SU-DHL-6 (cell line): ENCODE results near the gene KDM5B.

Experiments used
- EZH2phosphoT487 ChIP-seq: fragments of 200-600 bp; sonication (generic), shearing (Covaris generic); conservative IDR thresholded peaks from 2 replicates; pipeline ENCODE4 v1.6.1; 2018; ENCODE audit warnings: mild to moderate bottlenecking, antibody characterized with exemption, low read length, moderate library complexity, mixed read lengths
- TF ChIP-seq, protein P1 (sequence below): fragments of 200-600 bp; sonication (generic); IDR thresholded peaks from one replicate; pipeline ENCODE4 v1.5.1; 2017; ENCODE audit warnings: antibody characterized with exemption, mild to moderate bottlenecking, low read length, moderate library complexity; ENCODE audit not compliant: insufficient read depth, poor library complexity, severe bottlenecking

DNA sequence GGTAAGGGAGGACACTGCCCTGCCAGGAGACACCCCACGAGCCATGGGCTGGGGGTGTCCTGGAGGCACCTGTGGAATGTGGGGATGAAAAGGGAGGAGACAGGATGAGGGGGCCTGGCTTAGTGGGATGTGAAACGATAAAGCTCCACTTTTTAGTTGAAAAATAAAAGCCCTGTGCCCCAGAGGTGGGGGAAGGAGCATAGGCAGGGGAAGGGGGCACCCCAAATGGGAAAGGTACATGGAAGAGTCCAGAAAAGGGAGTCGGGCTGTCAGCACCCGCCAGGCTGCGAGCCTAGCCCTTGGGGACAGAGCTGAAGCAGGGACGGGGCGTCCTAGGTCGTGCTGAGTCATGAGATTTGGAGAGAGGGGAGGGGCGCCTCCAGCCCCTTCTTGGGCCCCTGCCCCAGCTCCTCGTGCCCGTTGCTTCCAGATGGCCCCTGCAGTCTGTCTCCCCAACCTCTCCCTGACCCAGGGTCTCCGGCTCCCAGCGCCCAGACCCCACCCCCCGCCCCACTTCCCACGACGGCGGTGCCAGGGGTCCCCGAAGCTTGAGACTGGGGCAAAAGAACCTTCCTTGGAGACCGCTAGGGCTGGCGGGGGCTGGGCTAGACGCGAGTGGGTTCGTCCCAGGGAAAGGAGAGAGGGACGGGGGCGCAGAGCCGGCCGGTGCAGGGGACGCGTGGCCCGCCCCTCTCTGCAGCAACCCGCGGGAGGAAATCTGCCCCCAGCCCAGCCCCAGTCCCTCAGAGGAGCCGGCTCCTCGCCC is 98.8 kb downstream of the KDM5B start:
- TF ChIP-seq, protein P1, sequence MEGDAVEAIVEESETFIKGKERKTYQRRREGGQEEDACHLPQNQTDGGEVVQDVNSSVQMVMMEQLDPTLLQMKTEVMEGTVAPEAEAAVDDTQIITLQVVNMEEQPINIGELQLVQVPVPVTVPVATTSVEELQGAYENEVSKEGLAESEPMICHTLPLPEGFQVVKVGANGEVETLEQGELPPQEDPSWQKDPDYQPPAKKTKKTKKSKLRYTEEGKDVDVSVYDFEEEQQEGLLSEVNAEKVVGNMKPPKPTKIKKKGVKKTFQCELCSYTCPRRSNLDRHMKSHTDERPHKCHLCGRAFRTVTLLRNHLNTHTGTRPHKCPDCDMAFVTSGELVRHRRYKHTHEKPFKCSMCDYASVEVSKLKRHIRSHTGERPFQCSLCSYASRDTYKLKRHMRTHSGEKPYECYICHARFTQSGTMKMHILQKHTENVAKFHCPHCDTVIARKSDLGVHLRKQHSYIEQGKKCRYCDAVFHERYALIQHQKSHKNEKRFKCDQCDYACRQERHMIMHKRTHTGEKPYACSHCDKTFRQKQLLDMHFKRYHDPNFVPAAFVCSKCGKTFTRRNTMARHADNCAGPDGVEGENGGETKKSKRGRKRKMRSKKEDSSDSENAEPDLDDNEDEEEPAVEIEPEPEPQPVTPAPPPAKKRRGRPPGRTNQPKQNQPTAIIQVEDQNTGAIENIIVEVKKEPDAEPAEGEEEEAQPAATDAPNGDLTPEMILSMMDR = no peak
- no peak for TF ChIP-seq EZH2phosphoT487
